Iris pigment epithelial cell (primary cell): ENCODE data around the gene TPM4.
"Not testable (repeated sequence)": the region's sequence is repeated elsewhere in the genome, so short reads cannot be mapped to it uniquely, and the experiment has no call there.

Source experiments
- DNase-seq: peaks from one replicate; pipeline ENCODE4 v3.0.0-alpha.2; 2011; ENCODE audit warnings: low read depth

TPM4 gene

GRCh38 chr19:16073481-16073880 is 2.8 kb upstream of the TPM4 start:
- no peak for DNase-seq

GRCh38 chr19:16073988-16074387 is 2.3 kb upstream of the TPM4 start:
- DNase-seq, result no peak

- no peak for DNase-seq
Observed at GRCh38 chr19:16074488-16075365, 1.6 kb upstream of the TPM4 start.

GRCh38 chr19:16075430-16076153 is 703 bp upstream of the TPM4 start:
- no peak for DNase-seq

- no peak for DNase-seq
Observed at GRCh38 chr19:16076958-16077611, 790 bp downstream of the TPM4 start.

- DNase-seq, result peak; percentile 65
Observed at GRCh38 chr19:16077984-16078758, 1.9 kb downstream of the TPM4 start.

GRCh38 chr19:16078759-16079707 is 2.7 kb downstream of the TPM4 start:
- peak; percentile 97 for DNase-seq

GRCh38 chr19:16084067-16084685 is 7.9 kb downstream of the TPM4 start:
- DNase-seq, result no peak

GRCh38 chr19:16085115-16085514 is 8.8 kb downstream of the TPM4 start:
- peak; percentile 36 for DNase-seq

GRCh38 chr19:16087404-16087803 is 11.1 kb downstream of the TPM4 start:
- DNase-seq, result not testable (repeated sequence)

GRCh38 chr19:16087940-16088339 is 11.6 kb downstream of the TPM4 start:
- DNase-seq, result no peak

GRCh38 chr19:16088351-16089009 is 12.2 kb downstream of the TPM4 start:
- no peak for DNase-seq

GRCh38 chr19:16089010-16089846 is 12.9 kb downstream of the TPM4 start:
- no peak for DNase-seq

- no peak for DNase-seq
Observed at GRCh38 chr19:16091546-16092475, 15.5 kb downstream of the TPM4 start.

- no peak for DNase-seq
Observed at GRCh38 chr19:16094360-16095070, 18.2 kb downstream of the TPM4 start.

GRCh38 chr19:16095071-16095571 is 18.8 kb downstream of the TPM4 start:
- DNase-seq, result no peak
